ENCODE data around the gene PDE4D.

- TF ChIP-seq EZH2 (optimal IDR thresholded peaks at IDR 0.05; ENCODE audit: low read depth, low read length): no peak
- no peak for TF ChIP-seq CTCF (IDR thresholded peaks at IDR 0.05; ENCODE audit: low read length)
These were observed 170.7 kb downstream of the PDE4D start for GRCh38 chr5:59722874-59723273.

All from MM.1S (cell line).